Fibroblast of villous mesenchyme (primary cell): ENCODE measurements around the gene EGFL6. TPM values are rescaled to one million over a fixed set of nuclear protein-coding genes. Genes with fewer than 3 reads are reported as not detected.
"Not testable (repeated sequence)": the region's sequence is repeated elsewhere in the genome, so short reads cannot be mapped to it uniquely, and the experiment has no call there.

Source experiments
- DNase-seq: peaks from one replicate; pipeline ENCODE4 v3.0.0-alpha.2; 2010; ENCODE audit warnings: low read depth
- H3K4me3 ChIP-seq: 2 replicates; pipeline ENCODE4 v1.5.1; 2011; ENCODE audit warnings: low read depth, mild to moderate bottlenecking, low read length
- CTCF ChIP-seq: IDR thresholded peaks from 2 replicates; pipeline ENCODE4 v1.5.1; 2012; ENCODE audit warnings: low read depth, mild to moderate bottlenecking, low read length; ENCODE audit not compliant: insufficient read depth
- total RNA-seq: library from RNA; depleted of rRNA; stranded (reverse); fragments of >200 nt; gene quantifications from 2 replicates; pipeline ENCODE4 v1.2.3, GENCODE V29; 2012

Gene EGFL6
- total RNA-seq, 1 donor, result 0.86 TPM

- DNase-seq, result peak; percentile 80
- no peak for TF ChIP-seq CTCF
- H3K4me3 ChIP-seq, result no peak overlapping the region
Observed at GRCh38 chrX:13659063-13659462, 89.7 kb downstream of the EGFL6 start.

- H3K4me3 ChIP-seq, result peak overlapping the region; percentile 52
- TF ChIP-seq CTCF, result no peak
- DNase-seq, result peak; percentile 69
Observed at GRCh38 chrX:13661735-13662288, 92.4 kb downstream of the EGFL6 start.

- H3K4me3 ChIP-seq, result peak overlapping the region; percentile 52
- peak; percentile 99 for DNase-seq
- no peak for TF ChIP-seq CTCF
Observed at GRCh38 chrX:13662355-13662791, 93.0 kb downstream of the EGFL6 start.

- H3K4me3 ChIP-seq, result no peak overlapping the region
- TF ChIP-seq CTCF, result no peak
- no peak for DNase-seq
Observed at GRCh38 chrX:13664020-13664419, 94.6 kb downstream of the EGFL6 start.

GRCh38 chrX:13666836-13667235 is 97.4 kb downstream of the EGFL6 start:
- no peak for TF ChIP-seq CTCF
- H3K4me3 ChIP-seq, result no peak overlapping the region
- no peak for DNase-seq

DNA sequence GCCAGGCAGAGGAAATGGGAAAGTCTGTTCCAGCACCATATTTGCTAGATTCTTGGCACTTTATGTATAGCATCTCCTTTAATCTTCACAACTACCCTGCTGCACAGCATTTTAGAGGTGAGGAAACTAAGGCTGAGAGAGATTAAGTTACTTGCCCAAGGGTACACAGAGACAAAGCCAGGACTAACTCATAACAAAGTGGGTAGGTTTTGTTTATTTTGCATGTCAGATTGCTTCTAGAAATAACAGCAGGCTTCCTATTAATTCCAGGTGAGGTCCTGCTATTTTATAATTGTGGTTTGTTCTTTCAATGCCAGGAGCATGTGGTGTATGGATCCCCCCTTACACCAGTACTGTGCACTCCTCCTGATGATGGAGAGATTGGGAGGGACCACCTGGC is 98.5 kb downstream of the EGFL6 start:
- no peak for DNase-seq
- TF ChIP-seq CTCF, result no peak
- no peak overlapping the region for H3K4me3 ChIP-seq

DNA sequence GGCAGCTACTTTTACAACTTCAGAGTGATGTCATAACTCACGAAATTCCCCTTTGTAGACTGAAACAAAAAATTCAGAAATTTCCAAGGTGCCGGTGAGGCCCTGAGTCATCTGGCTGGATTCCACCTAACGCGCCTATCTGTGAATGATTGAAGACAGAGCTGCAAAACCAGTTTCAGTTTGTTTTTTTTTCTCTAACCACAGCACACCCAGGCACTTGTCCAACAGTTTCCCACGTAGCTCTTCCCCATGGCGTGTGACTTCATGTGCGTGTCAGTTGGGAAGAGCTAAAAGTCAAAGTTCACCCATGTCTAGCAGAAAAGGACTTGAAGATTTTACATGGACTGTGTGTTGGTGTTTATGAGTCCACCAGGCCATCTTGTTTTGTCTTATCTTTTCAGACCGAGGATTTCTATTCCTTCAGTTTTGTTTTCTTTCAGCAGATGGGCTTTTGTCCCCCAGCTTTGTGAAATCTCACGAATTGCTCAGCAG is 99.9 kb downstream of the EGFL6 start:
- H3K4me3 ChIP-seq, result no peak overlapping the region
- peak; percentile 99 for DNase-seq
- no peak for TF ChIP-seq CTCF

GRCh38 chrX:13669755-13670154 is 100.4 kb downstream of the EGFL6 start:
- not testable (repeated sequence) for DNase-seq, H3K4me3 ChIP-seq
